Fibroblast of skin of scalp (primary cell): ENCODE measurements around the gene ARTN.
A peak's percentile ranks its signal among the peaks of the same experiment; 100 is the strongest.

ENCODE experiments used
- DNase-seq: peaks from one replicate; pipeline ENCODE4 v3.0.0-alpha.2; 2013

ARTN gene

GRCh38 chr1:43924516-43924915 lies 9.1 kb upstream of the ARTN start:
- DNase-seq = no peak

GRCh38 chr1:43925846-43926245 lies 7.8 kb upstream of the ARTN start:
- DNase-seq = no peak

- peak; percentile 47 for DNase-seq
Measured at GRCh38 chr1:43930168-43930948, 3.2 kb upstream of the ARTN start.

- DNase-seq = no peak
Measured at GRCh38 chr1:43930949-43931275, 2.7 kb upstream of the ARTN start.

GRCh38 chr1:43931711-43932660 lies 1.6 kb upstream of the ARTN start:
- no peak for DNase-seq

GRCh38 chr1:43932786-43933385 lies 715 bp upstream of the ARTN start:
- peak; percentile 66 for DNase-seq

- DNase-seq = peak; percentile 68
Measured at GRCh38 chr1:43934101-43934985, 742 bp downstream of the ARTN start.

GRCh38 chr1:43934986-43935324 lies 1.4 kb downstream of the ARTN start:
- no peak for DNase-seq

- no peak for DNase-seq
Measured at GRCh38 chr1:43935711-43936427, 2.3 kb downstream of the ARTN start.

- no peak for DNase-seq
Measured at GRCh38 chr1:43936431-43937151, 3.0 kb downstream of the ARTN start.

GRCh38 chr1:43937179-43937865 lies 3.7 kb downstream of the ARTN start:
- DNase-seq = no peak

GRCh38 chr1:43938383-43938782 lies 4.8 kb downstream of the ARTN start:
- DNase-seq = no peak

GRCh38 chr1:43938892-43939587 lies 5.4 kb downstream of the ARTN start:
- DNase-seq = no peak

- no peak for DNase-seq
Measured at GRCh38 chr1:43942411-43942810, 8.8 kb downstream of the ARTN start.

- no peak for DNase-seq
Measured at GRCh38 chr1:43944860-43945259, 11.3 kb downstream of the ARTN start.

- DNase-seq = no peak
Measured at GRCh38 chr1:43945674-43946235, 12.2 kb downstream of the ARTN start.

- DNase-seq = peak; percentile 95
Measured at GRCh38 chr1:43946236-43947060, 12.8 kb downstream of the ARTN start, which contains the start of gene IPO13. Gene IPO13, plus strand, starts transcription at chr1:43946950. Its CDS starts 651 bp downstream, at chr1:43947601.
